HG02571 (cell line): ENCODE data around the gene SPANXN4.
A peak's percentile ranks its signal among the peaks of the same experiment; 100 is the strongest.

ENCODE experiments used
- ATAC-seq: cut with Tn5 transposase; IDR thresholded peaks from one replicate; pipeline ENCODE4 v1.9.1; 2021; ENCODE audit warnings: mild to moderate bottlenecking, moderate library complexity; ENCODE audit not compliant: unreplicated experiment

SPANXN4 gene

GRCh38 chrX:143025628-143026027 is at the start of gene SPANXN4:
TSS of gene SPANXN4 (plus strand) at chrX:143025928. CDS start at chrX:143026015, 87 bp downstream.
- no peak for ATAC-seq

- peak; percentile 78 for ATAC-seq
These were observed 48.4 kb upstream of the SPANXN4 start for GRCh38 chrX:142977128-142977914.

GRCh38 chrX:142978130-142978684 is 47.5 kb upstream of the SPANXN4 start:
- ATAC-seq, result no peak

- ATAC-seq, result no peak
These were observed 43.0 kb upstream of the SPANXN4 start for GRCh38 chrX:142982679-142983078.

GRCh38 chrX:142994988-142995387 is 30.7 kb upstream of the SPANXN4 start:
- ATAC-seq, result no peak

GRCh38 chrX:142998447-142999198 is 27.1 kb upstream of the SPANXN4 start:
- ATAC-seq, result no peak

GRCh38 chrX:142999199-142999701 is 26.5 kb upstream of the SPANXN4 start:
- no peak for ATAC-seq

GRCh38 chrX:143002206-143002605 is 23.5 kb upstream of the SPANXN4 start:
- no peak for ATAC-seq

- ATAC-seq, result no peak
These were observed 8.5 kb upstream of the SPANXN4 start for GRCh38 chrX:143017272-143017671.

GRCh38 chrX:143027275-143027674 is 1.5 kb downstream of the SPANXN4 start:
- no peak for ATAC-seq

GRCh38 chrX:143047511-143047910 is 21.8 kb downstream of the SPANXN4 start:
- ATAC-seq, result no peak

- ATAC-seq, result no peak
These were observed 32.4 kb downstream of the SPANXN4 start for GRCh38 chrX:143058120-143058519.

GRCh38 chrX:143081231-143081630 is 55.5 kb downstream of the SPANXN4 start:
- ATAC-seq, result no peak

- no peak for ATAC-seq
These were observed 56.8 kb downstream of the SPANXN4 start for GRCh38 chrX:143082537-143082936.
